ENCODE measurements around the gene CYP4A22. TPM values are rescaled to one million over a fixed set of nuclear protein-coding genes. Genes with fewer than 3 reads are reported as not detected.

Gene CYP4A22
- total RNA-seq, 4 donors from 2014 or later: not detected

- no peak overlapping the region for H3K27ac ChIP-seq
- H3K9me3 ChIP-seq: no peaks in the 10 kb centered on the region
- TF ChIP-seq POLR2A (IDR thresholded peaks at IDR 0.05) (no peak), CTCF (IDR thresholded peaks at IDR 0.05) (peak; percentile 89 to 96 (median 94))
- DNase-seq: peak; percentile 35 to 47
- H3K36me3 ChIP-seq: no peaks in the 10 kb centered on the region
- no peaks in the 10 kb centered on the region for H3K27me3 ChIP-seq
- intact Hi-C loops (cut with DNase I): no loop called here
- WGBS, 2 donors: 17% methylated on average over 11 of the region's 11 CpGs
- no peak overlapping the region for H3K4me3 ChIP-seq (replicated peaks in 1 of 3)
- H3K4me1 ChIP-seq: peaks cover 10 to 12% of the 10 kb centered on the region in 2 donors
Observed at GRCh38 chr1:47175227-47175934, 38.1 kb downstream of the CYP4A22 start.

GRCh38 chr1:47178020-47178419 is 40.8 kb downstream of the CYP4A22 start:
- WGBS, 2 donors: 86% methylated on average over 6 of the region's 6 CpGs
- Histone ChIP-seq H3K4me1 (peaks cover 12 to 14% of the 10 kb centered on the region in 2 donors), H3K27ac (no peak overlapping the region), H3K4me3 (replicated peaks in 1 of 3) (no peak overlapping the region), H3K9me3 (no peaks in the 10 kb centered on the region), H3K36me3 (no peaks in the 10 kb centered on the region), H3K27me3 (no peaks in the 10 kb centered on the region)
- no peak for DNase-seq
- no peak for TF ChIP-seq POLR2A (IDR thresholded peaks at IDR 0.05)
- no peak for TF ChIP-seq CTCF (IDR thresholded peaks at IDR 0.05)
- intact Hi-C loops (cut with DNase I): no loop called here

- H3K4me1 ChIP-seq: peaks cover 12 to 14% of the 10 kb centered on the region in 2 donors
- H3K27ac ChIP-seq: no peak overlapping the region
- H3K27me3 ChIP-seq: no peaks in the 10 kb centered on the region
- intact Hi-C loops (cut with DNase I): no loop called here
- H3K4me3 ChIP-seq (replicated peaks in 1 of 3): no peak overlapping the region
- no peak for DNase-seq
- H3K36me3 ChIP-seq: no peaks in the 10 kb centered on the region
- no peaks in the 10 kb centered on the region for H3K9me3 ChIP-seq
- 72 to 88% methylated on average over 8 of the region's 8 CpGs for WGBS, 2 donors
- no peak for TF ChIP-seq CTCF (IDR thresholded peaks at IDR 0.05)
- TF ChIP-seq POLR2A (IDR thresholded peaks at IDR 0.05): no peak
Observed at GRCh38 chr1:47178654-47179016, 41.4 kb downstream of the CYP4A22 start.

GRCh38 chr1:47179017-47179987 is 42.1 kb downstream of the CYP4A22 start:
- H3K27me3 ChIP-seq: no peaks in the 10 kb centered on the region
- no peak overlapping the region for H3K27ac ChIP-seq
- DNase-seq: peak; percentile 88 to 91
- intact Hi-C loops (cut with DNase I): no loop called here
- TF ChIP-seq CTCF (IDR thresholded peaks at IDR 0.05): peak; percentile 53 to 92 (median 86)
- TF ChIP-seq POLR2A (IDR thresholded peaks at IDR 0.05): no peak
- H3K36me3 ChIP-seq: no peaks in the 10 kb centered on the region
- H3K4me1 ChIP-seq: peaks cover 12 to 14% of the 10 kb centered on the region in 2 donors
- H3K4me3 ChIP-seq (replicated peaks in 1 of 3): peak overlapping the region in 2 of 3 donors; percentile 20 to 29
- H3K9me3 ChIP-seq: no peaks in the 10 kb centered on the region
- WGBS, 2 donors: 6 to 12% methylated on average over 10 to 23 of the region's 30 CpGs

All from thyroid gland (tissue), 4 donors.